Measurements from ENCODE around the gene POU2AF2. TPM values are rescaled to one million over a fixed set of nuclear protein-coding genes. Genes with fewer than 3 reads are reported as not detected.
"Not testable (repeated sequence)": the region's sequence is repeated elsewhere in the genome, so short reads cannot be mapped to it uniquely, and the experiment has no call there.

The POU2AF2 gene
- total RNA-seq, 4 donors from 2014 or later, result not detected

DNA sequence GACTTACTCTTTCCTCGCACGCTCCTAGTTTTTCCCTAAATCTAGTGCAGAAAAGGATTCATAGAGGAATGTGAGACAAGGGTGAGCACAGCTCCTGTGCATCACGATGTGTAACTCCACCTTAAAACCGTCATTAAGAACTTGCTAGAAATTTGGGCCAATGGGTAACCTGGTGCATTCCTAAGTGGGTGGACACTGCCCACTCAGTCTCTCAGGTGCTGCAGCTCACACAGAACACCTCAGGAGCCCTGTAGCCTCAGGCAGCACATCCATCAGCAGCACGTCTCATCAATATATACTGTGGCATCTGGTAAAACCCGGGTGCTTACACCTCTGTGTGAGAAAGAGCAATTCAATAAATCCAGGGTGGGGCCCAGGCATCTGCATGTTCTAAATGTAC is 65.2 kb downstream of the POU2AF2 start:
- DNase-seq, result no peak
- WGBS, 2 donors, result 49 to 62% methylated on average over 6 of the region's 6 CpGs
- no peaks in the 10 kb centered on the region for H3K27me3 ChIP-seq
- peaks cover 8 to 42% (median 17%) of the 10 kb centered on the region in 3 donors for H3K4me1 ChIP-seq
- H3K4me3 ChIP-seq, result no peak overlapping the region
- peak overlapping the region in 2 of 4 donors; percentile 67 to 77 for H3K27ac ChIP-seq
- H3K9me3 ChIP-seq, result no peaks in the 10 kb centered on the region
- no peaks in the 10 kb centered on the region for H3K36me3 ChIP-seq
- TF ChIP-seq, protein P1, sequence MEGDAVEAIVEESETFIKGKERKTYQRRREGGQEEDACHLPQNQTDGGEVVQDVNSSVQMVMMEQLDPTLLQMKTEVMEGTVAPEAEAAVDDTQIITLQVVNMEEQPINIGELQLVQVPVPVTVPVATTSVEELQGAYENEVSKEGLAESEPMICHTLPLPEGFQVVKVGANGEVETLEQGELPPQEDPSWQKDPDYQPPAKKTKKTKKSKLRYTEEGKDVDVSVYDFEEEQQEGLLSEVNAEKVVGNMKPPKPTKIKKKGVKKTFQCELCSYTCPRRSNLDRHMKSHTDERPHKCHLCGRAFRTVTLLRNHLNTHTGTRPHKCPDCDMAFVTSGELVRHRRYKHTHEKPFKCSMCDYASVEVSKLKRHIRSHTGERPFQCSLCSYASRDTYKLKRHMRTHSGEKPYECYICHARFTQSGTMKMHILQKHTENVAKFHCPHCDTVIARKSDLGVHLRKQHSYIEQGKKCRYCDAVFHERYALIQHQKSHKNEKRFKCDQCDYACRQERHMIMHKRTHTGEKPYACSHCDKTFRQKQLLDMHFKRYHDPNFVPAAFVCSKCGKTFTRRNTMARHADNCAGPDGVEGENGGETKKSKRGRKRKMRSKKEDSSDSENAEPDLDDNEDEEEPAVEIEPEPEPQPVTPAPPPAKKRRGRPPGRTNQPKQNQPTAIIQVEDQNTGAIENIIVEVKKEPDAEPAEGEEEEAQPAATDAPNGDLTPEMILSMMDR (IDR thresholded peaks at IDR 0.05), result no peak
- TF ChIP-seq POLR2A (IDR thresholded peaks at IDR 0.05), result no peak
- intact Hi-C loops (cut with DNase I), result no loop called here

- no peaks in the 10 kb centered on the region for H3K36me3 ChIP-seq
- DNase-seq, result no peak
- no peaks in the 10 kb centered on the region for H3K9me3 ChIP-seq
- no peak overlapping the region for H3K4me3 ChIP-seq
- intact Hi-C loops (cut with DNase I), result no loop called here
- no peaks in the 10 kb centered on the region for H3K27me3 ChIP-seq
- peaks cover 8 to 36% (median 17%) of the 10 kb centered on the region in 3 donors for H3K4me1 ChIP-seq
- TF ChIP-seq, protein P1 (IDR thresholded peaks at IDR 0.05), result no peak
- TF ChIP-seq POLR2A (IDR thresholded peaks at IDR 0.05), result no peak
- 61 to 73% methylated on average over 1 of the region's 1 CpG for WGBS, 2 donors
- no peak overlapping the region for H3K27ac ChIP-seq
Observed at GRCh38 chr11:111312076-111312475, 66.6 kb downstream of the POU2AF2 start.

DNA sequence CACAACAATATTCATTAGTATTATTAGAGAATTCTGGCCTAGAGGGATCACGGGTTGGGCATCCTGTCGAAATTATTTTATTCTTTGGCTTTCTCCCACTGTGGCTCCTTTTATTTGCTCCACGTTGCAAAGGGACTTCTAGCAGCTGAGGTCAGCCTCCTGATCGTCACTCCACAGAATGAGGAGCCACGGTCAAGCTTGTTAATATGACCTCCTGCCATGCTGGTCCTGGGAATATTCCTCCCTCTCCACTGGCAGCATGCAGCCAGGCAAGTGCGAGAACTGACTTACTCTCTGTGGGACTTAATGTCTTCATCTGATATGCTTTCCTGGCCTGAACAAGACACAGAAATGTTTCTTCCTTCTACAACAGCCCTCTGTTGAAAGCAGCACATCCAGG is 73.8 kb downstream of the POU2AF2 start:
- Histone ChIP-seq H3K36me3 (no peaks in the 10 kb centered on the region), H3K27ac (no peak overlapping the region), H3K27me3 (no peaks in the 10 kb centered on the region), H3K4me3 (no peak overlapping the region), H3K4me1 (peaks cover 0 to 7% (median under 1%) of the 10 kb centered on the region in 3 donors), H3K9me3 (no peaks in the 10 kb centered on the region)
- TF ChIP-seq, protein P1 (IDR thresholded peaks at IDR 0.05), result no peak
- TF ChIP-seq POLR2A (IDR thresholded peaks at IDR 0.05), result no peak
- 85 to 86% methylated on average over 6 of the region's 6 CpGs for WGBS, 2 donors
- DNase-seq, result no peak
- intact Hi-C loops (cut with DNase I), result no loop called here

DNA sequence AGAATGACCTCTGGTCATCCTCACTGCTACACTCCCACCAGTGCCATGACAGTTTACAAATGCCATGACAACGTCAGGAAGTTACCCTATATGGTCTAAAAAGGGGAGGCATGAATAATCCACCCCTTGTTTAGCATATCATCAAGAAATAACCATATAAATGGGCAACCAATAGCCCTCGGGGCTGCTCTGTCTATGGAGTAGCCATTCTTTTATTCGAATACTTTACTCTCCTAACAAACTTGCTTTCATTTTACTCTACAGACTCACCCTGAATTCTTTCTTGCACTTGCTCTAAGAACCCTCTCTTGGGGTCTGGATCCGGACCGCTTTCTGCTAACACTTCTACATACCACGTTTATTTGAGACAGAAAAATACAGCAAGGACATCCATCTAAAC is 74.7 kb downstream of the POU2AF2 start:
- H3K36me3 ChIP-seq; H3K9me3 ChIP-seq; H3K27me3 ChIP-seq; DNase-seq; intact Hi-C loops (cut with DNase I); H3K27ac ChIP-seq; H3K4me3 ChIP-seq: not testable (repeated sequence)
- H3K4me1 ChIP-seq, result peaks cover 0 to 11% (median 3%) of the 10 kb centered on the region in 3 donors
- 81 to 87% methylated on average over 6 of the region's 6 CpGs for WGBS, 2 donors

DNA sequence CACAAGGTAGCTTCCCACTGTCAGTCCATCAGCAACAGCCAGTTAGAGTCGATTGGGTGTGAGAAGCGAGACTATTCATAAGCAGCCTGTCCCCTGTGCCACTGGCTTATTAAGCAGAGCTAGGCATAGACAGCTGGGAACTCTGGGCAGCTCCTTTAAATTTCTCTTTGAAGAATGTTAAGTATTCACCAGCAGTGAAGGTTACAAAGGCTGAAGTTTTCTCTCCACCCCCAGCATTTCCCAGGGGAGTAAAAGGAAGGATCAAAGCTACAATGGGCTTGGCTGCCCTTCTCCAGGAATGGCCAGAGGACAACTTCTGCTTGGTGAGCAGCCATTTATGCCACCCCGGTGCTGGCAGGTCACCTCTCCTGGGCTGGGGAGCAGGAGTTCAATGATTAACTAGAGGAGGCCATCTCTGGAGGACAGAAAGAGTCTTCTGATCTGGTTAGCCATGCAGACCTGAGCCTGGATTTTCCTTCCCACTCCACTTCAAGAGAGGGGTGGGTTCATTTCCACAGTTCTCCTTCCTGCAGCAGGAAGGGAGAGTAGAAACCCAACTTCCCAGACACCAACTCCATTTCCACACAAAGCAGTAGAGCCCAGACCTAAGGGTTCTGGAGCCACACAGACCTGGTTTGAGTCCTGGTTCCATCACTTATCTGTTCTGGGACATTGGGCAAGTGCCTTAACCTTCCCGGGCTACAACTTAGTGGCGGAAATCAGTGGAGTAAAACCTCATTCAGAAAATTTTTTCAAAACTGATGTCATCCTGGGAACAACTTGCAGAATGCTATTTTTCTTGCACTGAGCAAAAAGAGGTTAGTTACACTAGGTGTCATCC is 75.4 kb downstream of the POU2AF2 start:
- WGBS, 2 donors, result 85 to 93% methylated on average over 3 to 4 of the region's 5 CpGs
- no peak for DNase-seq
- intact Hi-C loops (cut with DNase I), result no loop called here

More for the DNA sequence above, 75.4 kb downstream of the POU2AF2 start:
- Histone ChIP-seq H3K36me3 (no peaks in the 10 kb centered on the region), H3K4me3 (no peak overlapping the region), H3K27me3 (no peaks in the 10 kb centered on the region), H3K9me3 (no peaks in the 10 kb centered on the region), H3K27ac (no peak overlapping the region), H3K4me1 (peaks cover 0 to 11% (median 3%) of the 10 kb centered on the region in 3 donors)
- TF ChIP-seq, protein P1 (IDR thresholded peaks at IDR 0.05), result no peak
- no peak for TF ChIP-seq POLR2A (IDR thresholded peaks at IDR 0.05)

Measured in esophagus squamous epithelium (tissue), 5 donors.